HG03575 (cell line): ENCODE data around the gene BCL7A.

Source experiments
- ATAC-seq: cut with Tn5 transposase; IDR thresholded peaks from one replicate; pipeline ENCODE4 v1.9.1; 2021; ENCODE audit not compliant: unreplicated experiment, insufficient number of reproducible peaks, low FRiP score; ENCODE audit errors: extremely low read depth

Gene BCL7A

GRCh38 chr12:121996050-121996944 is 25.4 kb upstream of the BCL7A start:
- ATAC-seq, result no peak

- no peak for ATAC-seq
Observed at GRCh38 chr12:121996945-121997612, 24.6 kb upstream of the BCL7A start.

GRCh38 chr12:122001466-122002209 is 20.0 kb upstream of the BCL7A start:
- ATAC-seq, result no peak

GRCh38 chr12:122003651-122004611 is 17.8 kb upstream of the BCL7A start:
- no peak for ATAC-seq

GRCh38 chr12:122004633-122005071 is 17.0 kb upstream of the BCL7A start:
- ATAC-seq, result no peak

- no peak for ATAC-seq
Observed at GRCh38 chr12:122005252-122005776, 16.4 kb upstream of the BCL7A start.

GRCh38 chr12:122006186-122006926 is 15.3 kb upstream of the BCL7A start:
- no peak for ATAC-seq

GRCh38 chr12:122009741-122010140 is 11.9 kb upstream of the BCL7A start:
- no peak for ATAC-seq

GRCh38 chr12:122012184-122012583 is 9.5 kb upstream of the BCL7A start:
- no peak for ATAC-seq

GRCh38 chr12:122013136-122013535 is 8.5 kb upstream of the BCL7A start:
- ATAC-seq, result no peak

GRCh38 chr12:122013791-122014590 is 7.7 kb upstream of the BCL7A start:
- ATAC-seq, result no peak

- ATAC-seq, result no peak
Observed at GRCh38 chr12:122014781-122015180, 6.9 kb upstream of the BCL7A start.

- no peak for ATAC-seq
Observed at GRCh38 chr12:122018457-122018856, 3.2 kb upstream of the BCL7A start.

- no peak for ATAC-seq
Observed at GRCh38 chr12:122018937-122019336, 2.7 kb upstream of the BCL7A start.

GRCh38 chr12:122020795-122021192 is 890 bp upstream of the BCL7A start:
- ATAC-seq, result no peak

GRCh38 chr12:122021193-122021821 is 377 bp upstream of the BCL7A start:
- no peak for ATAC-seq
